Adrenal gland (tissue), 5 donors: ENCODE data around the gene ZNF692.

Experiments used
- POLR2A ChIP-seq, 2 donors: fragments of 450-650 bp; IDR thresholded peaks; one replicate each; pipeline ENCODE4 v1.6.1; 2017; ENCODE audit warnings: antibody characterized with exemption in 2 of 2, mild to moderate bottlenecking in 2 of 2, moderate library complexity in 1 of 2
- TF ChIP-seq, protein P1 (sequence below), 6 experiments: fragments of 450-650 bp in 4 of 6; fragments of 200-600 bp in 2 of 6; sonication (generic) in 1 of 6; IDR thresholded peaks; 1 replicate in 5 of 6; 2 replicates in 1 of 6; pipeline versions ENCODE4 v1.5.1 to v1.8.0; 2016 to 2021; ENCODE audit warnings: antibody characterized with exemption in 6 of 6, mild to moderate bottlenecking in 2 of 6, moderate library complexity in 1 of 6
- donor health status: DM: no; HTN: no; CAD: no.

DNA sequence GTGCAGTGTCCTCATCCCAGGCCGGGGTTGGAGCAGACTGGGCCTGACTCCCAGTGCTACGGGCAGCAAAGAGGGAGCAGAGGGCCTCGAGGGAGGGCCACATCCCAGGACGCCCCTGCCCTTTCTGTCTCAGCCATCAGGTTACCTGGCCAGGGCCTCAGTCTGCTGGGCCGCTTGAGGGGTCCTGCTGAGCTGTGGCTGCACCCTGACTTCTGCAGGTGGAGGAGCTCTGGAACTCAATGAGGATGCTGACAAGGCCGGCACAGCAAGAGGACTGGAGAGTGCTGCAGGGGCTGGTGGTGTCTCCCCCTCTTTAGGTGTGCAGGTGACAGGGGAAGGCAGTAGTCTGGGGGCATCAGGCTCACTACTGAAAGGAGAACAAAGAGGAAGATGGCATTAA, 3.3 kb downstream of the ZNF692 start:
- TF ChIP-seq, protein P1, sequence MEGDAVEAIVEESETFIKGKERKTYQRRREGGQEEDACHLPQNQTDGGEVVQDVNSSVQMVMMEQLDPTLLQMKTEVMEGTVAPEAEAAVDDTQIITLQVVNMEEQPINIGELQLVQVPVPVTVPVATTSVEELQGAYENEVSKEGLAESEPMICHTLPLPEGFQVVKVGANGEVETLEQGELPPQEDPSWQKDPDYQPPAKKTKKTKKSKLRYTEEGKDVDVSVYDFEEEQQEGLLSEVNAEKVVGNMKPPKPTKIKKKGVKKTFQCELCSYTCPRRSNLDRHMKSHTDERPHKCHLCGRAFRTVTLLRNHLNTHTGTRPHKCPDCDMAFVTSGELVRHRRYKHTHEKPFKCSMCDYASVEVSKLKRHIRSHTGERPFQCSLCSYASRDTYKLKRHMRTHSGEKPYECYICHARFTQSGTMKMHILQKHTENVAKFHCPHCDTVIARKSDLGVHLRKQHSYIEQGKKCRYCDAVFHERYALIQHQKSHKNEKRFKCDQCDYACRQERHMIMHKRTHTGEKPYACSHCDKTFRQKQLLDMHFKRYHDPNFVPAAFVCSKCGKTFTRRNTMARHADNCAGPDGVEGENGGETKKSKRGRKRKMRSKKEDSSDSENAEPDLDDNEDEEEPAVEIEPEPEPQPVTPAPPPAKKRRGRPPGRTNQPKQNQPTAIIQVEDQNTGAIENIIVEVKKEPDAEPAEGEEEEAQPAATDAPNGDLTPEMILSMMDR (IDR thresholded peaks at IDR 0.05) = no peak
- TF ChIP-seq POLR2A (IDR thresholded peaks at IDR 0.05) = no peak
